Astrocyte (in vitro differentiated cells and primary cell): Measurements from ENCODE around the gene EN1. TPM values are rescaled to one million over a fixed set of nuclear protein-coding genes. Genes with fewer than 3 reads are reported as not detected.

Source experiments
- DNase-seq: peaks from one replicate; pipeline ENCODE4 v3.0.0-alpha.2; 2010; ENCODE audit warnings: low read depth
- FAIRE-seq: peaks from 2 replicates; lab custom pipeline; 2011; peaks lifted over from hg19 to GRCh38; lab: Jason Lieb, UNC
- H2AFZ ChIP-seq: 2 replicates; pipeline ENCODE4 v1.6.0; 2012; ENCODE audit warnings: low read depth, low read length, inconsistent platforms
- H3K27ac ChIP-seq: 2 replicates; pipeline ENCODE4 v1.5.1; 2011; ENCODE audit warnings: low read depth, low read length, inconsistent platforms
- H3K27me3 ChIP-seq: 2 replicates; pipeline ENCODE4 v1.6.0; 2011; ENCODE audit warnings: low read length, inconsistent platforms; ENCODE audit not compliant: insufficient read depth
- H3K36me3 ChIP-seq: 2 replicates; pipeline ENCODE4 v1.5.1; 2011; ENCODE audit warnings: low read length, inconsistent platforms; ENCODE audit not compliant: insufficient read depth
- H3K4me1 ChIP-seq: 2 replicates; pipeline ENCODE4 v1.5.1; 2011; ENCODE audit warnings: low read length, inconsistent platforms; ENCODE audit not compliant: insufficient read depth
- H3K4me2 ChIP-seq: 2 replicates; pipeline ENCODE4 v1.6.0; 2012; ENCODE audit warnings: low read length, inconsistent platforms
- H3K4me3 ChIP-seq: 2 replicates; pipeline ENCODE4 v1.5.1; 2011; ENCODE audit warnings: low read depth, mild to moderate bottlenecking, low read length, inconsistent platforms; ENCODE audit not compliant: insufficient read depth
- H3K79me2 ChIP-seq: 2 replicates; pipeline ENCODE4 v1.6.0; 2012; ENCODE audit warnings: mild to moderate bottlenecking, low read length, inconsistent platforms; ENCODE audit not compliant: insufficient read depth
- H3K9ac ChIP-seq: 2 replicates; pipeline ENCODE4 v1.6.0; 2012; ENCODE audit warnings: mild to moderate bottlenecking, low read length, inconsistent platforms
- H3K9me3 ChIP-seq: 2 replicates; pipeline ENCODE4 v1.5.1; 2012; ENCODE audit warnings: low read depth, mild to moderate bottlenecking, low read length, inconsistent platforms; ENCODE audit not compliant: insufficient read depth
- H4K20me1 ChIP-seq: 2 replicates; pipeline ENCODE4 v1.6.0; 2012; ENCODE audit warnings: low read length, inconsistent platforms; ENCODE audit not compliant: insufficient read depth
- H3K27ac Mint-ChIP-seq: one replicate; pipeline ENCODE4 v1.8.0; 2021; ENCODE audit warnings: mild to moderate bottlenecking, mixed read lengths; ENCODE audit not compliant: unreplicated experiment
- H3K27me3 Mint-ChIP-seq: one replicate; pipeline ENCODE4 v1.8.0; 2021; ENCODE audit warnings: low read depth, mixed read lengths; ENCODE audit not compliant: unreplicated experiment
- H3K36me3 Mint-ChIP-seq: one replicate; pipeline ENCODE4 v1.8.0; 2021; ENCODE audit warnings: low read depth, mixed read lengths; ENCODE audit not compliant: unreplicated experiment
- H3K4me1 Mint-ChIP-seq: one replicate; pipeline ENCODE4 v1.8.0; 2021; ENCODE audit warnings: low read depth, mixed read lengths; ENCODE audit not compliant: unreplicated experiment
- H3K4me3 Mint-ChIP-seq: one replicate; pipeline ENCODE4 v1.8.0; 2021; ENCODE audit warnings: mild to moderate bottlenecking, moderate library complexity, mixed read lengths; ENCODE audit not compliant: unreplicated experiment
- H3K9me3 Mint-ChIP-seq: one replicate; pipeline ENCODE4 v1.8.0; 2021; ENCODE audit warnings: mild to moderate bottlenecking, mixed read lengths; ENCODE audit not compliant: unreplicated experiment
- EZH2 ChIP-seq: IDR thresholded peaks from 2 replicates; pipeline ENCODE4 v1.6.1; 2012; ENCODE audit warnings: mild to moderate bottlenecking, low read length, inconsistent platforms; ENCODE audit not compliant: insufficient read depth
- total RNA-seq: library from RNA; stranded (reverse); gene quantifications from 2 replicates; pipeline ENCODE4 v1.2.1, GENCODE V29; 2021
- TF ChIP-seq, protein P1 (sequence below): IDR thresholded peaks from 2 replicates; pipeline ENCODE4 v1.5.1; 2011; ENCODE audit warnings: low read depth, mild to moderate bottlenecking, inconsistent platforms, low read length, moderate library complexity; ENCODE audit not compliant: insufficient read depth

Gene EN1
- total RNA-seq, 1 donor from 2014 or later, result 0.09 TPM

DNA sequence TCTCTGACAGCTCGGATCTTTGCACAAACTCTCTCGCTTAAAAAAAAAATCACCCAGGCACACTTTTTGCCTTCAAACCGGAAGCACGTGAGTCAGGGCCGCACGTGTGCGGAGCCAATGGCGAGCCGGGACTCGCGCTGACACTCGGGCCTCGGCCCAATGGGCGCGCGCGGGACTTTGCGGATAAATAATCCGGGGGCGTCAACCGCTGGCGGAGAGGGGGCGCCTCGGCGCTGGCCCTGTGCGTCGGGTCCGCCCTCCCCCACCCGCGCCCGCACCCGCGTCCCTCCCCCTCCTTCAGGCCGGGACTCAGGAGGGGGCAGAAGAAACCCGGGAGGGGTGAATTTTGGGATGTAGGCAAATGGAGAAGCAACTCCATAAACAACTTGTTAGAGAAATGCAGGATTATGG, 319 bp upstream of the EN1 start:
- no peak for TF ChIP-seq EZH2
- TF ChIP-seq, protein P1, sequence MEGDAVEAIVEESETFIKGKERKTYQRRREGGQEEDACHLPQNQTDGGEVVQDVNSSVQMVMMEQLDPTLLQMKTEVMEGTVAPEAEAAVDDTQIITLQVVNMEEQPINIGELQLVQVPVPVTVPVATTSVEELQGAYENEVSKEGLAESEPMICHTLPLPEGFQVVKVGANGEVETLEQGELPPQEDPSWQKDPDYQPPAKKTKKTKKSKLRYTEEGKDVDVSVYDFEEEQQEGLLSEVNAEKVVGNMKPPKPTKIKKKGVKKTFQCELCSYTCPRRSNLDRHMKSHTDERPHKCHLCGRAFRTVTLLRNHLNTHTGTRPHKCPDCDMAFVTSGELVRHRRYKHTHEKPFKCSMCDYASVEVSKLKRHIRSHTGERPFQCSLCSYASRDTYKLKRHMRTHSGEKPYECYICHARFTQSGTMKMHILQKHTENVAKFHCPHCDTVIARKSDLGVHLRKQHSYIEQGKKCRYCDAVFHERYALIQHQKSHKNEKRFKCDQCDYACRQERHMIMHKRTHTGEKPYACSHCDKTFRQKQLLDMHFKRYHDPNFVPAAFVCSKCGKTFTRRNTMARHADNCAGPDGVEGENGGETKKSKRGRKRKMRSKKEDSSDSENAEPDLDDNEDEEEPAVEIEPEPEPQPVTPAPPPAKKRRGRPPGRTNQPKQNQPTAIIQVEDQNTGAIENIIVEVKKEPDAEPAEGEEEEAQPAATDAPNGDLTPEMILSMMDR, result no peak
- Histone ChIP-seq H3K79me2 (peaks cover 34% of the 10 kb centered on the region), H3K27ac (no peak overlapping the region), H3K9me3 (peaks cover 3% of the 10 kb centered on the region), H3K4me1 (peaks cover 6% of the 10 kb centered on the region), H2AFZ (no peak overlapping the region), H3K4me3 (peak overlapping the region; percentile 50), H3K36me3 (no peaks in the 10 kb centered on the region), H3K9ac (peak overlapping the region; percentile 47), H4K20me1 (peaks cover 12% of the 10 kb centered on the region), H3K27me3 (peaks cover 82% of the 10 kb centered on the region), H3K4me2 (peak overlapping the region; percentile 85)
- Mint-ChIP-seq H3K36me3 (peaks cover 2% of the 10 kb centered on the region), H3K27me3 (peaks cover 85% of the 10 kb centered on the region), H3K4me1 (peaks cover 4% of the 10 kb centered on the region), H3K4me3 (no peak overlapping the region), H3K9me3 (peaks cover 38% of the 10 kb centered on the region), H3K27ac (no peak overlapping the region)
- DNase-seq, result peak; percentile 82
- no peak for FAIRE-seq

DNA sequence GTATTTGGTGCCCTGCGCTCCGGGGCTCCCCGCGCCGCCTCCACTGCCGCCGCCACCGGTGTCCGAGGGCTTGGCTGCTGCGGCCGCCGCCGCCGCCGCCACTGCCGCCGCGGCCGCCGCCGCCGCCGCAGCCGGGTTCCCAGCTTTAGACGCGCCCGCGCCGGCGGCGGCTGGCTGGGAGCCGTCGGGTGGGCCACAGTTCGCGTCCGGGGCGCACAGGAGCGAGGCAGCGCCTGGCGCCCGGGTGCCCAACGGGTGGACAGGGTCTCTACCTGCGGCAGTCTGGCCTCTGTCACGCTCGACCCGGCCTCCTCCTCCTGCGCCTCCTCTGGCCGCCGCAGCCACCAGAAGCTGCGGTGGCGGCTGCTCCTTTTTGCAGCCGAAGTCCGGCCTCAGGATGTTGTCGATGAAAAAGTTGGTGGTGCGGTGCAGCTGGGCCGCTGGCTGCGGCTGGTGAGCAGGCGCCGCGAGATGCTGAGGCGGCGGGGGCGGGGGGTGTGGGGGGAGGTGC, 951 bp downstream of the EN1 start:
- Histone ChIP-seq H3K4me3 (peak overlapping the region; percentile 65), H3K4me1 (peaks cover 6% of the 10 kb centered on the region), H3K27ac (peak overlapping the region; percentile 66), H4K20me1 (peaks cover 12% of the 10 kb centered on the region), H3K27me3 (peaks cover 82% of the 10 kb centered on the region), H3K9me3 (peaks cover under 1% of the 10 kb centered on the region), H3K79me2 (peaks cover 43% of the 10 kb centered on the region), H3K4me2 (peak overlapping the region; percentile 77), H3K36me3 (no peaks in the 10 kb centered on the region), H3K9ac (peak overlapping the region; percentile 83), H2AFZ (peak overlapping the region; percentile 34)
- H3K4me1 Mint-ChIP-seq, result peaks cover 5% of the 10 kb centered on the region
- peaks cover 81% of the 10 kb centered on the region for H3K27me3 Mint-ChIP-seq
- H3K27ac Mint-ChIP-seq, result no peak overlapping the region
- H3K4me3 Mint-ChIP-seq, result no peak overlapping the region
- H3K9me3 Mint-ChIP-seq, result peaks cover 34% of the 10 kb centered on the region
- TF ChIP-seq, protein P1, result no peak
- TF ChIP-seq EZH2, result peak; percentile 30
- DNase-seq (no peak), FAIRE-seq (no peak)
- peaks cover 2% of the 10 kb centered on the region for H3K36me3 Mint-ChIP-seq
